Activated CD4-positive, alpha-beta T cell treated with anti-CD3 and anti-CD28 coated beads, Interleukin-2, amount 50 U/mL, for 4 hours (primary cell): Measurements from ENCODE around the gene PRB3.

ENCODE experiments used
- DNase-seq, 2 experiments: peaks; one replicate each; pipeline ENCODE4 v3.0.0-alpha.2; 2020

Gene PRB3

GRCh38 chr12:11269607-11270006, at the start of gene PRB3:
Gene PRB3, minus strand, starts transcription at chr12:11269707. Its CDS starts 38 bp downstream, at chr12:11269669.
- no peak for DNase-seq

GRCh38 chr12:11310336-11310735, 40.8 kb upstream of the PRB3 start, which contains the start of gene PRB4:
Gene PRB4, minus strand, starts transcription at chr12:11310436. Its CDS starts 38 bp downstream, at chr12:11310398.
- DNase-seq: no peak

- no peak for DNase-seq
Observed at GRCh38 chr12:11307143-11307542, 37.6 kb upstream of the PRB3 start.

- DNase-seq: no peak
Observed at GRCh38 chr12:11273449-11273848, 3.9 kb upstream of the PRB3 start.

GRCh38 chr12:11264501-11264900, 5.0 kb downstream of the PRB3 start:
- DNase-seq: no peak

GRCh38 chr12:11246489-11246888, 23.0 kb downstream of the PRB3 start:
- DNase-seq: no peak

DNA sequence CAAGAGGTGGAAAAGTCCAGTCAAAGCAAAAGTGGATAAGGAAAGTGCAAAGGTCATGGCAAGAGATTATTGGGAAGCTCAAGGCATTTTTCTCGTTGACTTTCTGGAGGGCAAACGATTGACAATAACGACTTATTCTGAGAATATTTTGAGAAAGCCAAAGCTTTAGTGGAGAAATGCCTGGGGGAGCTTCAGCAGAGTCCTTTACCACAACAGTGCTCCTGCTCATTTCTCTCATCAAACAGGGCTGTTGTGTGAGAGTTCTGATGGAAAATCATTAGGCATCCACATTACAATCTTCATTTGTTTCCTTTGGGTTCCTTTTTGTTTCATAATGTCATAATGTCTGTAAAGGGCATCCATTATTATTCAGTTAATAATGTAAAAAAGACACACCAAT, 26.9 kb downstream of the PRB3 start:
- DNase-seq: no peak

DNA sequence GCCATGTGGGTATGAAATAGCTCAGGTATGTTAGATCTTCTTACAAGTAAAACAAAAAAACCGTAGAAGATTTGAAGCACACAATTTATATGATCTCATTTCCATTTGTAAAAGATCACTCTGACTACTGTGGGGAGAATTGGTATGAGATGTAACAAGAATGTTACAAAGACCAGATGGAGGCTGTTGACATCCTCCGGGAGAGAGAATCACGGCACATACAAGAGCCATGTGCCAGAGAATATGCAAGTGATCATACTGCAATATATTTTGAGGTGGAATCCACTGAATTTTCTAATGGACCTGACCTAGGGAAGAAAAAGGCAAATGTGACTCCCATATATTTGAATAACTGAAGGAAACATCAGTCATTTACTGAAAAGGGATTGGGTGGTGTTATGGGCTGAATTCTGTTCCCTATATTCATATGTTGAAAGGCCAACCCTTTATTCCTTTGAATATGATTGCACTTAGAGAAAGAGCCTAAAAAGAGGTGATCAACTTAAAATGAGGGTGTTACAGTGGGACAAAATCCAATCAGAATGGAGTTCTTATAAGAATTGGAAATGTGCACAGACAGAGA, 29.1 kb downstream of the PRB3 start:
- no peak for DNase-seq

DNA sequence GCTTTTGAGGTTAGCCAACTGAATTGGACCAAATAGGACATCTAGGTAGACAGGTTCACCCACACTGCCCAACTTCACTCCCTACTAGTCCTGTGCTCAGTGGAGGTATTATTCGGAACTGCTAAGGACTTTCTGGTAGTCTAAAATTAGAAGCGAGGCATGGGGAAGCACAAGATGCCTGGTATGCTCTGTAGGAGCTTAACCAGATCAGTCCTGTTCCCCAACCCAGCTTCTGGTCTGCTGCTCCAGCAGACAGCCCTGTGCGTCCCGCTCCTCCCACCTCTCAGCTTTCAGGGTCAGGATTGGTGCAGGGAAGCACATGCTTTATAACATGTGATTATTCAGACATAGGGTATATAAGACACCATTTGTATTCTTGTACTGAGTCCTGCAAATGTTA, 31.2 kb downstream of the PRB3 start:
- no peak for DNase-seq

GRCh38 chr12:11233532-11233931, 36.0 kb downstream of the PRB3 start:
- no peak for DNase-seq

GRCh38 chr12:11228296-11228879, 41.1 kb downstream of the PRB3 start:
- peak in 1 of 2 experiments; percentile 0 for DNase-seq

- no peak for DNase-seq
Observed at GRCh38 chr12:11227373-11227772, 42.1 kb downstream of the PRB3 start.
